GM21786 (cell line): Measurements from ENCODE around the gene GGT7.
"Not testable (repeated sequence)": the region's sequence is repeated elsewhere in the genome, so short reads cannot be mapped to it uniquely, and the experiment has no call there.

Source experiments
- ATAC-seq: cut with Tn5 transposase; IDR thresholded peaks from one replicate; pipeline ENCODE4 v1.9.1; 2021; ENCODE audit not compliant: unreplicated experiment

GGT7 gene

GRCh38 chr20:34872622-34873224, at the start of gene GGT7:
TSS of gene GGT7 (minus strand) at chr20:34872856. CDS start at chr20:34872815, 41 bp downstream.
- ATAC-seq: peak; percentile 51

GRCh38 chr20:34921436-34921835, 48.8 kb upstream of the GGT7 start:
- ATAC-seq: no peak

GRCh38 chr20:34920055-34920454, 47.4 kb upstream of the GGT7 start:
- ATAC-seq: no peak

- no peak for ATAC-seq
Observed at GRCh38 chr20:34916774-34917354, 44.2 kb upstream of the GGT7 start.

- ATAC-seq: no peak
Observed at GRCh38 chr20:34915749-34916455, 43.2 kb upstream of the GGT7 start.

- no peak for ATAC-seq
Observed at GRCh38 chr20:34915131-34915530, 42.5 kb upstream of the GGT7 start.

GRCh38 chr20:34907616-34908469, 35.2 kb upstream of the GGT7 start:
- no peak for ATAC-seq

- no peak for ATAC-seq
Observed at GRCh38 chr20:34904202-34904621, 31.6 kb upstream of the GGT7 start.

GRCh38 chr20:34898731-34899130, 26.1 kb upstream of the GGT7 start:
- not testable (repeated sequence) for ATAC-seq

- ATAC-seq: not testable (repeated sequence)
Observed at GRCh38 chr20:34898129-34898528, 25.5 kb upstream of the GGT7 start.

GRCh38 chr20:34896086-34896621, 23.5 kb upstream of the GGT7 start:
- no peak for ATAC-seq

- ATAC-seq: no peak
Observed at GRCh38 chr20:34895465-34895864, 22.8 kb upstream of the GGT7 start.

GRCh38 chr20:34894723-34895122, 22.1 kb upstream of the GGT7 start:
- ATAC-seq: no peak

GRCh38 chr20:34892671-34893070, 20.0 kb upstream of the GGT7 start:
- ATAC-seq: no peak

- ATAC-seq: no peak
Observed at GRCh38 chr20:34891166-34892062, 18.8 kb upstream of the GGT7 start.

- ATAC-seq: no peak
Observed at GRCh38 chr20:34888468-34888867, 15.8 kb upstream of the GGT7 start.

- ATAC-seq: no peak
Observed at GRCh38 chr20:34887023-34887422, 14.4 kb upstream of the GGT7 start.

GRCh38 chr20:34886122-34886521, 13.5 kb upstream of the GGT7 start:
- no peak for ATAC-seq

GRCh38 chr20:34884260-34884659, 11.6 kb upstream of the GGT7 start:
- no peak for ATAC-seq

GRCh38 chr20:34883809-34884208, 11.2 kb upstream of the GGT7 start:
- no peak for ATAC-seq
